DOHH2 (cell line): ENCODE measurements around the gene AUTS2.

Experiments used
- H3F3A ChIP-seq: fragments of 200-600 bp; sonication (generic), shearing (Covaris generic); 2 replicates; pipeline ENCODE4 v1.6.0; 2016; ENCODE audit warnings: antibody characterized with exemption, mild to moderate bottlenecking; ENCODE audit not compliant: control insufficient read depth, insufficient read depth
- H3K27ac ChIP-seq: fragments of 200-600 bp; sonication (generic); 2 replicates; pipeline ENCODE4 v1.5.1; 2014; ENCODE audit warnings: low read depth, mild to moderate bottlenecking, low read length, moderate library complexity
- H3K27me3 ChIP-seq: fragments of 200-600 bp; sonication (generic); 2 replicates; pipeline ENCODE4 v1.6.1; 2014; ENCODE audit warnings: mild to moderate bottlenecking, low read length, mixed read lengths; ENCODE audit not compliant: control insufficient read depth
- H3K36me3 ChIP-seq: fragments of 200-600 bp; sonication (generic); 2 replicates; pipeline ENCODE4 v1.6.1; 2014; ENCODE audit warnings: mild to moderate bottlenecking, low read length, moderate library complexity, mixed read lengths; ENCODE audit not compliant: control insufficient read depth
- H3K4me1 ChIP-seq: fragments of 200-600 bp; sonication (generic); 2 replicates; pipeline ENCODE4 v1.6.1; 2014; ENCODE audit warnings: mild to moderate bottlenecking, low read length, mixed read lengths; ENCODE audit not compliant: control insufficient read depth
- H3K4me2 ChIP-seq: fragments of 200-600 bp; sonication (generic); 2 replicates; pipeline ENCODE4 v1.6.0; 2014; ENCODE audit warnings: mild to moderate bottlenecking, low read length, moderate library complexity
- H3K4me3 ChIP-seq: fragments of 200-600 bp; sonication (generic); 2 replicates; pipeline ENCODE4 v1.5.1; 2014; ENCODE audit warnings: mild to moderate bottlenecking, low read length, mixed read lengths
- H3K79me2 ChIP-seq: fragments of 200-600 bp; sonication (generic); 2 replicates; pipeline ENCODE4 v1.6.1; 2014; ENCODE audit warnings: mild to moderate bottlenecking, low read length, mixed read lengths; ENCODE audit not compliant: control insufficient read depth
- H3K9me2 ChIP-seq: fragments of 200-600 bp; sonication (generic); replicated peaks from 2 replicates; pipeline ENCODE4 v1.6.1; 2014; ENCODE audit warnings: mild to moderate bottlenecking, low read length, mixed read lengths; ENCODE audit not compliant: control insufficient read depth
- H3K9me3 ChIP-seq: fragments of 200-600 bp; sonication (generic); 2 replicates; pipeline ENCODE4 v1.6.1; 2014; ENCODE audit warnings: antibody characterized with exemption, low read length, mixed read lengths; ENCODE audit not compliant: control insufficient read depth, insufficient read depth
- H4K20me1 ChIP-seq: fragments of 200-600 bp; sonication (generic); 2 replicates; pipeline ENCODE4 v1.6.0; 2014; ENCODE audit warnings: low read depth, mild to moderate bottlenecking, antibody characterized with exemption, low read length, moderate library complexity; ENCODE audit not compliant: control insufficient read depth, insufficient read depth
- CTCF ChIP-seq: fragments of 200-600 bp; sonication (generic); IDR thresholded peaks from one replicate; pipeline ENCODE4 v1.5.1; 2014; ENCODE audit warnings: antibody characterized with exemption, mild to moderate bottlenecking, low read depth, low read length; ENCODE audit not compliant: poor library complexity, severe bottlenecking
- EZH2phosphoT487 ChIP-seq: fragments of 200-600 bp; sonication (generic); IDR thresholded peaks from 2 replicates; pipeline ENCODE4 v1.6.1; 2017; ENCODE audit warnings: borderline replicate concordance, mild to moderate bottlenecking, antibody characterized with exemption, low read length, moderate library complexity, mixed read lengths

AUTS2 gene

GRCh38 chr7:69757981-69758430, 159.7 kb downstream of the AUTS2 start:
- Histone ChIP-seq H3K79me2 (peaks cover 87% of the 10 kb centered on the region), H3K4me2 (no peak overlapping the region)

GRCh38 chr7:69759373-69759772, 161.1 kb downstream of the AUTS2 start:
- Histone ChIP-seq H4K20me1 (peaks cover 26% of the 10 kb centered on the region), H3K79me2 (peaks cover 87% of the 10 kb centered on the region), H3K9me3 (no peaks in the 10 kb centered on the region), H3F3A (0 out of 2 replicates have a peak, but pooled peaks cover under 1% of the 10 kb centered on the region), H3K4me1 (peaks cover 50% of the 10 kb centered on the region), H3K9me2 (no peaks in the 10 kb centered on the region), H3K27ac (no peak overlapping the region), H3K4me2 (no peak overlapping the region), H3K36me3 (no peaks in the 10 kb centered on the region), H3K4me3 (no peak overlapping the region), H3K27me3 (no peaks in the 10 kb centered on the region)
- TF ChIP-seq EZH2phosphoT487 (no peak), CTCF (no peak)

More at GRCh38 chr7:69757981-69758430, 159.7 kb downstream of the AUTS2 start:
- Histone ChIP-seq H3F3A (0 out of 2 replicates have a peak, but pooled peaks cover 2% of the 10 kb centered on the region), H3K9me3 (no peaks in the 10 kb centered on the region), H4K20me1 (peaks cover 25% of the 10 kb centered on the region), H3K4me1 (peaks cover 60% of the 10 kb centered on the region), H3K27me3 (no peaks in the 10 kb centered on the region), H3K9me2 (no peaks in the 10 kb centered on the region), H3K27ac (no peak overlapping the region), H3K36me3 (no peaks in the 10 kb centered on the region), H3K4me3 (no peak overlapping the region)
- TF ChIP-seq EZH2phosphoT487 = no peak
- TF ChIP-seq CTCF = no peak

- peaks cover 31% of the 10 kb centered on the region for H3K4me1 ChIP-seq
- peaks cover 15% of the 10 kb centered on the region for H4K20me1 ChIP-seq
- no peaks in the 10 kb centered on the region for H3F3A ChIP-seq
- no peaks in the 10 kb centered on the region for H3K9me3 ChIP-seq
- TF ChIP-seq CTCF (no peak), EZH2phosphoT487 (no peak)
- no peaks in the 10 kb centered on the region for H3K36me3 ChIP-seq
- H3K27me3 ChIP-seq = no peaks in the 10 kb centered on the region
- no peak overlapping the region for H3K27ac ChIP-seq
- H3K79me2 ChIP-seq = peaks cover 81% of the 10 kb centered on the region
- H3K4me3 ChIP-seq = no peak overlapping the region
- H3K9me2 ChIP-seq = no peaks in the 10 kb centered on the region
- no peak overlapping the region for H3K4me2 ChIP-seq
Measured at GRCh38 chr7:69761290-69761922, 163.1 kb downstream of the AUTS2 start.
